NCI-H2196 (cell line): ENCODE results near the gene FKBP8.

ENCODE experiments used
- DNase-seq: peaks from one replicate; lab custom pipeline; 2025; ENCODE audit not compliant: unreplicated experiment; lab: John Stamatoyannopoulos, UW

The FKBP8 gene

GRCh38 chr19:18522124-18522861 lies 21.1 kb downstream of the FKBP8 start:
- peak; percentile 100 for DNase-seq

GRCh38 chr19:18521692-18522123 lies 21.7 kb downstream of the FKBP8 start, which contains the start of gene ELL:
Gene ELL (minus strand): TSS chr19:18522070. CDS start chr19:18522055, 15 bp downstream.
- DNase-seq, result no peak

GRCh38 chr19:18520848-18521691 lies 22.3 kb downstream of the FKBP8 start:
- no peak for DNase-seq

GRCh38 chr19:18519962-18520847 lies 23.2 kb downstream of the FKBP8 start:
- DNase-seq, result peak; percentile 66

- DNase-seq, result no peak
These were observed 24.7 kb downstream of the FKBP8 start for GRCh38 chr19:18518639-18519038.

GRCh38 chr19:18517606-18518005 lies 25.8 kb downstream of the FKBP8 start:
- no peak for DNase-seq

- DNase-seq, result no peak
These were observed 27.4 kb downstream of the FKBP8 start for GRCh38 chr19:18515959-18516358.

GRCh38 chr19:18514800-18515682 lies 28.3 kb downstream of the FKBP8 start:
- DNase-seq, result no peak

- no peak for DNase-seq
These were observed 29.5 kb downstream of the FKBP8 start for GRCh38 chr19:18513868-18514267.

GRCh38 chr19:18510216-18510615 lies 33.2 kb downstream of the FKBP8 start:
- no peak for DNase-seq

GRCh38 chr19:18508585-18508984 lies 34.8 kb downstream of the FKBP8 start:
- no peak for DNase-seq

- DNase-seq, result no peak
These were observed 35.5 kb downstream of the FKBP8 start for GRCh38 chr19:18507727-18508440.

- DNase-seq, result no peak
These were observed 36.2 kb downstream of the FKBP8 start for GRCh38 chr19:18507021-18507726.

GRCh38 chr19:18506101-18506930 lies 37.1 kb downstream of the FKBP8 start:
- DNase-seq, result no peak

GRCh38 chr19:18504886-18505610 lies 38.3 kb downstream of the FKBP8 start:
- DNase-seq, result no peak

GRCh38 chr19:18503971-18504885 lies 39.1 kb downstream of the FKBP8 start:
- peak; percentile 49 for DNase-seq
